T1000 (cell line): ENCODE measurements around the gene CDK5R1.

Source experiments
- DNase-seq: peaks from one replicate; lab custom pipeline; 2025; ENCODE audit warnings: mixed read lengths; lab: John Stamatoyannopoulos, UW

Gene CDK5R1

GRCh38 chr17:32493571-32493970 is 6.8 kb downstream of the CDK5R1 start:
- DNase-seq: no peak

DNA sequence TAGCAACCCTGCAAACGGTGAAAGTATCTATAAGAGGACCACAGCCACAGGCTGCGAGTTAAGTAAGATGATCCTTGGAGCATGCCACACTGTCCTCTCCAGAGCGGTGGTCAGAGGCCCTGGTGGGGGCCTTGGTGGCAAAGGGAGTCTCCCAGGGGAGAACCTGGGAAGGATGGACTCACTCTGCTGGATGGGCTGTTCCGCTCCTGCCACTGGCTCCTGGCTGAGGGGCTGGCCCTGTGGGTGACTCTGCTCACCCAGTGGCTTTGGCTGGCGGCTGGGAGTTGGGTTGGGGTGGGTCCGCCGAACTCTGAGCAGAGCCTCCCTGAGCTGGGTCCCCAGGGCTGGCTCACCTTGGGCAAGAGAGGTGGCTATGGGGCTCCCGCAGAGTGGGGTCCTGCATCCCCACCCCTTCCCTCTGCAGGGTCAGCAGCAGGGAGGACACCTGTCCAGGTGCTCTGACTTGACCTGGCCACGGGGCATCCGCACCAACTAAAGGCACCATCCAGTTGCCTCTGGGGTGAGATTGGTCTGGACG is 7.3 kb downstream of the CDK5R1 start:
- no peak for DNase-seq

DNA sequence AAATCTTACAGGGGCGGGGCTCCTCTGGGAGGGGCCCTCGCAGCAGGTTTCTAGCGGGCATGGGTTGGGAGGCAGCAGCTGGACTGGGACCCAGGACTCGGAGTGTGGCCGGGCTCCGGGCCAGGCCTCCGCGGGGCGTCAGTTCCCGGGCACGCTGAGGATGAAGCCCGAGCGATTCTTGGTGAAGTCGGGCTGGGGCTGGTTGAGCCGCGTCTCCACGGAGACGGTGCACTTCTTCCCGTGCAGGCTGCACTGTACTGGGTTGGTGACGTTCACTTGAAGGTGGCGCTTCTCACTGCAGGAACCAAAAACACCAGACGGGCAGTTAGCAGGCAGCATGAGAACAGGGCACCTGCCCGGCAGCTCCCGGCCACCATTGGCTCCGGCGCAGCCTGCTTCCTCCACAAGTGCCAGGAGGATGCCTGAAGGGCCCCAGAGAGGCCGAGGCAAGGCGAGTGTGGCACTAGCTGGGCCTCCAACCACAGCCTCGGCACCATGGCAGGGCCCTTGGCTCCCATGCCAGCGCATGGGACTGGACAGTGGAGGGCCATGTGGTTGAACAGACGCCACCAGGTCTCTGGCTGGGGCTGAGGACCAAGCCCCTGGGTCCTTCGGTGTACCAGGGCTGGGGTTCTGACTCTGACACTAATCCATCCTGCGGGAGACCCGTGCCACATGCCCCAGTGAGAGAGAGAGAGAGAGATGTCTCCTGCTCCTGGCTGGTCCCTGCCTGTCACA is 8.0 kb downstream of the CDK5R1 start:
- no peak for DNase-seq

GRCh38 chr17:32495359-32496231 is 8.8 kb downstream of the CDK5R1 start:
- DNase-seq: no peak

- DNase-seq: peak; percentile 85
Measured at GRCh38 chr17:32496395-32497073, 9.7 kb downstream of the CDK5R1 start.

GRCh38 chr17:32497431-32498205 is 10.8 kb downstream of the CDK5R1 start:
- no peak for DNase-seq

GRCh38 chr17:32498391-32498790 is 11.6 kb downstream of the CDK5R1 start:
- DNase-seq: no peak

GRCh38 chr17:32502013-32502412 is 15.2 kb downstream of the CDK5R1 start:
- DNase-seq: no peak

DNA sequence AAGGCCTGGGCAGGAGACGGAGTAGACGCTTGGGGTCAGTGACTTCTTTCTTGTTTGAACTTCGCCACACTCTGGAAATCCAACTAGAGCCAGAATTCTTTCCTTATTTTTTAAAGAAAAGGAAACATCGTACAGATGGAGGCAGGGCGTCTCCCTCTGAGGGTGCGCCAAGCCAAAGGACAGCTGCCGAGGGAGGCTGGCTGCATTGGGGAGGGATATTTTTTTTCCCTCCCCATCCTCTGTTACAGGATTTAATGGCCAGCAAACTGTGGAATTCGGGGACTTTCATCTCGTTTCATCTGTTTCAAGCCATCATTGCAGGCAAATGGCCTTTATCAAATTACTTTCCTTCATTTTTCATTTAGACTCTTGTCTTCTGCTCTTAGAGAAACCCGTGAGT is 15.9 kb downstream of the CDK5R1 start:
- DNase-seq: no peak

DNA sequence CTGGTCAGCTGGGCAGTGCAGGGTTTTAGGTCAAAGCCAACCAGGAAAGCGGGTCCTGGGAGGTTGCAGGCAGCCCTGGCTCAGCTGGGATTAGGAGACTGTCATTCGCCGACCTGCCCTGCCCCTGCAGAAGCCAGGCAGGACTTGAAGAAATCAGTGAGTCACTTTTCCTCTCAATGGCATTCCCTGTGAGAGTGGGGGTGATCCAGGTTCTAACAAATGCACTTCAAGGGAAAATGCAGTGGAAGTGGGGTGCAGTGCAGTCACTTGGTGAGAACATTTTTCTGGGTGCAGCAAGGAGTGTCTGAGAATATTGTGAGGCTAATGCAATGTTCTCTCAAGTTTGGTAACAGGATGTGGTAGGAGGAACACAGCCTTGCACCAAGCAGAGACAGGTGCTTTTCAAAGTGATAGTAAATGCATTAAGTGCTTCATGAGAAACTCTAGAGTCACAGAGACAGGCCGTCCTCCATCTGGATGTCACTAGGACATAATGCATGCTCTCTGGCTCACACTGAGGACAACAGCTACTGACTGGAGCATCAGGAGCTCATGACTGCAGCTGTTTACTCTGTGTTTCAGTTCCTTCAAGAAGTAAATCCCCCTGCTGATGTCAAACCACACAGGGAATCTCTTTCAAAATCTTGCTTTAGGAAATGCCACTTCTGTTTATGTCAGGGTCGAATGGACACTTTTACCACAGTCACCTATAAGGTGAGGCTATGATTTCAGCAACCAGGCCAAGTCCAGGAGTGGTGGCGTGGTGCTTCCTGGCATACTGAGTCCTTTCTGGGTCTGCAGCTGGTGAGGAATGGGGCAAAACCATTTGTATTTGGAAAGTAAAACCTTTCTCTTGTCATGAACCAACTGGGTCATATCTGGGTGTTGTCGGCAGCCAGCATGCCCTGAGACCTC is 16.7 kb downstream of the CDK5R1 start:
- DNase-seq: no peak

- DNase-seq: no peak
Measured at GRCh38 chr17:32504166-32504990, 17.6 kb downstream of the CDK5R1 start.

- no peak for DNase-seq
Measured at GRCh38 chr17:32508926-32509325, 22.1 kb downstream of the CDK5R1 start.

- DNase-seq: no peak
Measured at GRCh38 chr17:32510466-32510865, 23.7 kb downstream of the CDK5R1 start.

DNA sequence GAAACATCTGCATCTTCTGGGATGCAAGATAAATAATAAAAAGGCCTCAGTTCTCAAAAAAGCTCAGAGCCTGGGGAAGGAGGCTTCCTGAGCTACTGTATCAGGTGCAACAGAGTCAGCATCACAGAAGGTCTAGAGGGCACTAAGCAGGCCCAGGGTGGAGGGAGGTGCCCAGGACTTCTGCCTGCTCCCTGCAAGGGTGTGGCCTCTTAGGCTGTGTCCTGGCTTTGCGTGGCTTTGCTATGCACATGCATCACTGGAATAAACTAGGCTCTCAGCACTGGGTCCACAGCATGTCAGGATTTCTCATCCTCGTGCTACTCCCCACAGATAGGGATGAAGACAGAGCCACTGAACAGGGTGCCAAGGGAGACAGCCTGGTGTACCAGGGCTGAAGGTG is 25.5 kb downstream of the CDK5R1 start:
- DNase-seq: no peak

DNA sequence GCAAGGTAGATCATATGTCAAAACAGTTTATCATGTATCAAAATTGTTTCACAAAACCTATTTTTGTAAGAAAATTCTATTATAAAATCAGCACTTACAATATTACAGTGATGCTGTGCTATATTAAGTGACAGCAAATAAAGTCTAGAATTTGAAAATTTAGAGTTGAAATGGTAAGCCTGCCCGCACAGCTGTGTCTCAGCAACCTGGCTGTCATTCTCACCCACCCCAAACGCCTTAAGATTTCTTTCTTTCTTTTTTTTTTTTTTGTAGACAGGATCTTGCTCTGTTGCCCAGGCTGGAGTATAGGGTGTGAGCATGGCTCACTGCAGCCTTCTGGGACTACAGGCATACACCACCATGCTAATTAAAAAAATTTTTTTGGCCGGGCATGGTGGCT is 26.8 kb downstream of the CDK5R1 start:
- no peak for DNase-seq

DNA sequence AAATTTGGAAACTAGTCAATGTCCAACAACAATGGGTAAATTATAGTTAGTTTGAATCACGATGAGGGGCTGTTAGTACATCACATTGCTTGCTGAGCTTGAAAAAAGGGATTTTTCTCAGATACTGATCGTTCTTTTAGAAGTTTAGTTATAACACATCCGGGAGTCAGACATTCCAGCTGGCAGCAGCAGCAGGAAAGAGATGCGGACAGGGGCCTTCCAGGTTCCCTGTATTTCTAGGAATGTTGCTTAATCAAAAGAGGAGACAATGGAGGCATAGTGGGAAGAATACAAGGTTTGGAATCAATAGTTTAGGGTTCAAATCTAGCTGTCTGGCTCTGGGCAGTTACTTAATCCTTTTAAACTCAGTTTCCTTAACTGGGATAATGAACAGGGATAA is 27.8 kb downstream of the CDK5R1 start:
- no peak for DNase-seq

- DNase-seq: no peak
Measured at GRCh38 chr17:32515677-32516383, 29.0 kb downstream of the CDK5R1 start.

DNA sequence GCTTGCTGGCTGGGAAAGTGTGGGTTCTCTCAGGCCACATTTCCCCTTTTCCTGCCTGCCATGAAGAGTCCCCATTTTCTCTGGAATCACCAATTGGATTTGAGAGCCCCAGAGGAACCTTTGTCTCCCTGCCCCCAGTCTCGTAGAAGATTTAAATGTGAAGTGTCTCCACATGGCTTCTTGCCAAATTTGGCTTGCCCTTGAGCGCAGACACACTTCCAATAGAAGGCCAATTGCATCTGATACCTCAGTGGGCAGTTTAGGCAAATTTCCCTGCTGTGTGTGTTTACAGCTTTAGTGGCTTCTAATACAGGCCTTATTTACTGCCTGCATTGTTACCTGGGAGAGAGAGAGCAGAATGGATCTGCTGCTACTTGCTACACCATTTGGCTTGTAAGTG is 29.7 kb downstream of the CDK5R1 start:
- no peak for DNase-seq
